GM18858 (cell line): ENCODE data around the gene CDC5L.

Source experiments
- ATAC-seq: cut with Tn5 transposase; IDR thresholded peaks from one replicate; pipeline ENCODE4 v1.9.1; 2021; ENCODE audit not compliant: unreplicated experiment

The CDC5L gene

GRCh38 chr6:44451803-44452695 is 64.5 kb downstream of the CDC5L start:
- no peak for ATAC-seq

GRCh38 chr6:44452725-44453124 is 65.2 kb downstream of the CDC5L start:
- ATAC-seq = no peak

- no peak for ATAC-seq
Measured at GRCh38 chr6:44453146-44453545, 65.6 kb downstream of the CDC5L start.

DNA sequence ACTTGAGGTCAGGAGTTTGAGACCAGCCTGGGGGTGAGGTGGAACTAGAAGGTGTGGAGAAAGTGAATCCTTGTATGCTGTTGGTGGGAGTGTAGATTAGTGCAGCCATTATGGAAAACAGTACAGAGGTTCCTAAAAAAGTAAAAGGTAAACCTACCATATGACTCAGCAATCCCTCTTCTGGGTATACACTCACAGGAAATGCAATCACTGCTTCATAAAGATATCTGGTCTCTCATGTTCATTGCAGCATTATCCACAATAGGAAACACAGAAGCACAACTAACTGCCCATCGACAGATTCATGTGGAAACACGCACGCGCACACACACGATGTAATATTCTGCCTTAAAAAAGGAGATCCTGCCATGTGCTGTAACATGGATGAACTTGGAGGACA is 66.7 kb downstream of the CDC5L start:
- no peak for ATAC-seq

- ATAC-seq = no peak
Measured at GRCh38 chr6:44456070-44456965, 68.8 kb downstream of the CDC5L start.

- ATAC-seq = no peak
Measured at GRCh38 chr6:44456966-44457292, 69.4 kb downstream of the CDC5L start.

DNA sequence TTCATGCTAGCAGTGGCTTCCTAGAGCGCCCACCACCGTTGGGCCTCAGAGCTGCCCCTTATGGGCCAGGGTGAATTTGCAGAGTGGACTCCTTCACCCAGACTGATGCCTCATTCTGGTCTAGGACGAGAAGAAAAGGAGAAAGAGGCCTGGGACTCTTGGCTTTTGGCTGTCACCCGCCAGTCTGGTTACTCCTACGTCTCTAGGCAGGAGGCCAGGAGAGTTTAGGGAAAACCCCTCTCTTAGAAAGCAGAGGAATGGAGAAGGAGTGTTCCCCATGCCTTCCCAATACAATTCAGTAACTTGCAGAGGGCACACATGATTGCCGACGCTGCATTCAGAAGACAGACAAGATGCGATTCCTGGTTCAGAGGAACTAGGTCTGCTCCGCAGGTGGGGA is 70.1 kb downstream of the CDC5L start:
- no peak for ATAC-seq

DNA sequence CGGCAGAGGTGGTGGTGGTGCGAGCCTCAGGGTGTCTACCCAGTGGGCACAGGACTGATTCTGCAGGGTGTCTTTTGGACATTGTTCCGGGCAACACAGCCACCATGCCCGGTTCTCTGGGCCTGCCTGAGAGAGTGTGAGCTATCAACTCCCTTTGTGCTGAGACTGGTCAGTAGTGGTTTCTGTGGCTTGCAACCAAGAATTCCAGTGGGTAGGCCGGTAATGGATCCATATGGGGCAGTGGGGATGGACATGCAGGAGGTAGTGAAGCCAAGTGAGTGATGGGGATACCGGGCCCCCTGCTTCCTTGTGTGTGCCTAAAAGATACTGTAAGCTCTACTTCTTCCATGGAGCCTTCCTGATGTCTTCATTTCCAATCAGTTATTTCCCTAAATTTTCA is 71.0 kb downstream of the CDC5L start:
- ATAC-seq = no peak

DNA sequence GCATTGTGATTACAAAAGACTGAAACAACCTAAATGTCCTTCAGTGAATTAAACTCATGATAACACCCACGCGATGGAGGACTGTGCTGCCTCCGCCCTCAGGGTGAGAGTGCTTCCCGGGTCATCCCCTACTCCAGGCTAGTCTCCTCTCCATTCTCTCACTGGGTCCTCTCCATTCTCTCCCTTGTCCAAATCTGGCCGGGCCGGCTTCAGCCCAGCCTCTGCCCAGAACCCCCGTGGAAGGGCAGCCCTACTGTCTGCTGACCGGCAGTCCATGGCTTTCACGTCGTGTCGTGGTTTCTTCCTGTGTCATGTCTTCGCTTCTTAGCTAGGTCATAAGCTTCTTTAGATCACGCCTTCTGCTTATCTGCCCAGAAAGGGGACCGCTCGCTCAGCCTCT is 74.8 kb downstream of the CDC5L start:
- ATAC-seq = no peak

- ATAC-seq = no peak
Measured at GRCh38 chr6:44462797-44463727, 75.6 kb downstream of the CDC5L start.

DNA sequence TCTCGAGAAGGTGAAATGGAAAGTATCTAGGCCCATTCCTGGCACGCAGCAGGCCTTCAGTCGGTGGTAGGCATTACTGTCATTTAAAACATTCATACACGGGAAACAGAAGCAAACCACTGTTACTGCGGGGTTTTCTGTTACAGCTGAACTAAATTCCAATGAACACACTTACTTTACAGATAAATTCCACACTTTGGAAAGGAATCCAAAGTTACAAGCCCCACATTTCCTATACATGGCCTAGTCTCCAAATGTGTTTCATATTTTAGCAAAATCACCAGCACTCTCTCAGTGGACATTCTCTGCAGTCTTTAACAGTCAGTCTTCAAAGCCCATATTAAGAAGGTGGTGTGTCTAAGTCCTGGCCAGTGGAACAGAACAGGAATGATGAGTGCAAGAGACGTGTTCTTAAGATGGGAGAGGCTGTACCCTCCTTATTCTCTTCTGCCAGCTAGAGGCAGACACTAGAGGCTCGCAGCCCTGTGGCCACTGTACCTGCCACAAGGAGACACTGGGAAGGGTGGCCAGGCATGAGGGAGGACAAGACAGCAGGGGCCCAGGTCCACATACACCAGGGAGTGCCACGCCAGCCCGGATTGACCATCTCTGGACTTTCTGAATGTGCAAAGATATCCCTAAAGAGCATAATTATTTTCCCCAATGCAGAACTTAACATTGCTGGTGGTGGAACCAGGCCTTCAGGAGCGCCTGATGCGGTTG is 76.4 kb downstream of the CDC5L start:
- no peak for ATAC-seq

DNA sequence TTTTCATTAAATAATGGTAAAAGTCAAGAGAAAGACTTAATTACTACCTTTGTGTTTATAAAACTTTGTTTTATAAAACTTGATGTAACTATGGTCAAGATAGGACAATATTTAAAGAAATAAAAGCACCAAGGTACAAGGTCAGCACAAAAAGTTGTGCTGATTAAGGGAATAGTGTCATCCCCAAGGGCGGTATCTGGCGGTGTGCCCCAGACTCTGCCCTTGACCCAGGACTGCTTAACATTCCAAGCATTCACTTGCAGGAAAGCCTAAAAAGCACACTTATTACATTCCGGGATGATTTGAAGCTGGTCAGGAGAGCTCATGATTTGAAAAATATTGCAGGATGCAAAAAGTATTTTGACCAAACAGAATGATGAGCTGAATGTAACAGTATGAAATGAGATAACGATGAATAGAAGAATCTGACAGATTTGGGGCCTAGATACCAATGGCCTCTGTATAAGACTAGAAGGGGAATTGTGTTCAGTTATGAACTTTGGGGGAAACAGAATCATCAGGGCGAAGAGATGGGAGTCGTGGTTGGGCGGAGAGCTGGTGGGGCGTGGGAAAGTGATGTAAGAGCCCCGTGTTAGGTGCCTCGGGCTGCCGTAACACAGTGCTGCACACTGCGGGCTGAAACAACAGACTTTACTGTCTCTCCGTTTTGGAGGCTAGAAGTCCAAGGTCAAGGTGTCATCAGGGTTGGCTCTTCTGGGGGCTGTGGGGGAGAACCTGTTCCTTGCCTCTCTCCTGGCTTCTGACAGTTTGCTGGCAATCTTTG is 77.2 kb downstream of the CDC5L start:
- ATAC-seq = no peak

- no peak for ATAC-seq
Measured at GRCh38 chr6:44466955-44467354, 79.4 kb downstream of the CDC5L start.

GRCh38 chr6:44468835-44469234 is 81.3 kb downstream of the CDC5L start:
- no peak for ATAC-seq

DNA sequence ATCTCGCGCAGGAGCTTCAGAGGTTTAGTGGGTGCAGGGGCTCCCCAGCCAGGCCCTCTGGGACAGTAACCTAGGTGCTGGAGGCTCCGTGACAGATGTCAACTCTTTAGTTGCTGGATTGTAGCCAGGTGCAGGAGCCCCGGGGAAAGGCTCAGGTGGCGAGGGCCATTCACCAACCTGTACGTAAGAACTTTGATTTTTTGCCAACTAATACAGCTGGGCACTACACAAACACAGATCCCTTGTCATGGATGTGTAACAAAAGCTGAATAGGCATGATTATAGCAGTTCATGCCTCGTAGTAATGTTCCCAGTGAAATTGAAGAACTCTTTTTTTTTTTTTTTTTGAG is 82.6 kb downstream of the CDC5L start:
- ATAC-seq = no peak

DNA sequence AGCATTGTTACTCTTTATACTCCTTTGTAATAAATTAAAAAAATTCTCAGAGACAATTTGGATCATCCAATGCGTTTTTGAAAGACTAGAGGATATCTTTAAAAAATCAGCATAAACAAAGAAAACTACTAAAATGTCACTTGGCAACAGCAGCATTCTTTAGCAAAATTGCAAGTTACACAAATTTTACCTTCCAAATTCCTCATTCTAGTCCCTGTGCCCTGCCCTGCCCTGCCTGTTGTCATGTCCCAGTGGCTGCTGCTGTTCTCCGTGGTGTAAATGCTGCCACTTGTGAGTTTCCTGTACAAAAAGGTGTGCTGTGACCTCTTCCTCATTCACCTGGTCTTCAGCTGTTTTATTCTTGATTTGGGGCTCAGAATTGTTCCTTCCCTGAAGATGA is 83.2 kb downstream of the CDC5L start:
- no peak for ATAC-seq

- ATAC-seq = no peak
Measured at GRCh38 chr6:44471271-44471981, 83.9 kb downstream of the CDC5L start.

GRCh38 chr6:44472250-44472945 is 84.9 kb downstream of the CDC5L start:
- no peak for ATAC-seq
